GM10266 (cell line): Measurements from ENCODE around the gene KRTAP1-4.
"Not testable (repeated sequence)": the region's sequence is repeated elsewhere in the genome, so short reads cannot be mapped to it uniquely, and the experiment has no call there.

Experiments used
- DNase-seq: peaks from one replicate; pipeline ENCODE4 v3.0.0; 2012; ENCODE audit errors: extremely low spot score
- TF ChIP-seq, protein P1 (sequence below): IDR thresholded peaks from 2 replicates; pipeline ENCODE4 v1.5.1; 2012; ENCODE audit warnings: mild to moderate bottlenecking, low read depth; ENCODE audit not compliant: control insufficient read depth, insufficient read depth; ENCODE audit errors: missing control alignments

The KRTAP1-4 gene

DNA sequence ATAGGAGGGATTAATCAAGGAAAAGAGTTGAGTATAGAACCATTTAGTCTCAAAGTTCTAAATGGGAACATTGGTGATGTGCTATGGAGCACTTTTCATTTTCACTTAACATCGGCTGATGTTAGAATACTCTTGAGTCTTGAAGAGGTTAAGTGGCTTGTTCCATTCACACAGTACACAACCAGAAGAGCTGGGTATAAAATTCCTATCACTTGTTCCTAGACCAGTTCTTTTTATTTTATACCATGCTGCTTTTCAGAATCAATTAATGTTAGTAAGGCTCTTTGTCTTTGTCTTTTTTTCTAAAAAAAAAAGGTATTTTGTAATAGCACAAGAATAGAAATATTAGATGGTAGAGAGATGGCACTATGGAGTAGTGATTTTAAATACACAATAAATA lies 13.0 kb upstream of the KRTAP1-4 start:
- no peak for DNase-seq
- TF ChIP-seq, protein P1, sequence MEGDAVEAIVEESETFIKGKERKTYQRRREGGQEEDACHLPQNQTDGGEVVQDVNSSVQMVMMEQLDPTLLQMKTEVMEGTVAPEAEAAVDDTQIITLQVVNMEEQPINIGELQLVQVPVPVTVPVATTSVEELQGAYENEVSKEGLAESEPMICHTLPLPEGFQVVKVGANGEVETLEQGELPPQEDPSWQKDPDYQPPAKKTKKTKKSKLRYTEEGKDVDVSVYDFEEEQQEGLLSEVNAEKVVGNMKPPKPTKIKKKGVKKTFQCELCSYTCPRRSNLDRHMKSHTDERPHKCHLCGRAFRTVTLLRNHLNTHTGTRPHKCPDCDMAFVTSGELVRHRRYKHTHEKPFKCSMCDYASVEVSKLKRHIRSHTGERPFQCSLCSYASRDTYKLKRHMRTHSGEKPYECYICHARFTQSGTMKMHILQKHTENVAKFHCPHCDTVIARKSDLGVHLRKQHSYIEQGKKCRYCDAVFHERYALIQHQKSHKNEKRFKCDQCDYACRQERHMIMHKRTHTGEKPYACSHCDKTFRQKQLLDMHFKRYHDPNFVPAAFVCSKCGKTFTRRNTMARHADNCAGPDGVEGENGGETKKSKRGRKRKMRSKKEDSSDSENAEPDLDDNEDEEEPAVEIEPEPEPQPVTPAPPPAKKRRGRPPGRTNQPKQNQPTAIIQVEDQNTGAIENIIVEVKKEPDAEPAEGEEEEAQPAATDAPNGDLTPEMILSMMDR: no peak

DNA sequence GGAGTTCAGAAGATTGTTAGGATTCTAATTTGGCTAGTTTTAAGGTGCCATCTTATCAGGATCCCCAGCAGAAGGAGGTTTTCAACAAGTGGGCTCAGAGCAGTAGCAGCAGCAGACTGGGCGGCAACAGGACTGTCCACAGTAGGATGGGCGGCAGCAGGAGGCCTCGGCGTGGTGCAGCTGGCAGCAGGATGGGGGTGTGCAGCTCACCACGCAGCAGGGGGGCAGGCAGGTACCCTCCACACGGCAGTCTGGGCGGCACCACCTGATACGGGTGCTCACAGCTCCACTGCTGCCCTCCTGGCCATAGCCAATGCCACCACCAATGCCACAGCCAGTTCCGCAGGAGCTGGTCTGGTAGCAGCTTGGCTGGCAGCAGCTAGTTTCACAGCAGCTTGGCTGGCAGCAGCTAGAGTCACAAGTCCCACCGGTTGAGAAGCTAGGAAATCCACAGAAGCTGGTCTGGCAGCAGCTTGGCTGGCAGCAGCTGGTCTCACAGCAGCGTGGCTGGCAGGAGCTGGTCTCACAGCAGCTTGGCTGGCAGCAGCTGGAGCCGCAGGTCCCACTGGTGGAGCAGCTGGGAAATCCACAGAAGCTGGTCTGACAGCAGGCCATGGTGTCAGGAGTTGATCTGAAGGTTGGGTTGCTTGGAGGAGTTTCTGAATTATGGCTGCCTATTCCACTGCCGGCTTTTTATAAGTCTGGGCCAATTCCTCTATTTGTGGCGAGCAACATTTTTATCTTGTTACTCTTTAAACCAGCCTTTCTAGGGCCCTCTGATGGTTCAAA lies 11.0 kb upstream of the KRTAP1-4 start, which contains the start of gene KRTAP1-1:
TSS of gene KRTAP1-1 (minus strand) at position 668 of the 789 bp plus-strand sequence. CDS start at position 615, 53 bp downstream.
- DNase-seq: not testable (repeated sequence)

- no peak for DNase-seq
- TF ChIP-seq, protein P1: no peak
Measured at GRCh38 chr17:41037853-41038350, 7.9 kb upstream of the KRTAP1-4 start.

DNA sequence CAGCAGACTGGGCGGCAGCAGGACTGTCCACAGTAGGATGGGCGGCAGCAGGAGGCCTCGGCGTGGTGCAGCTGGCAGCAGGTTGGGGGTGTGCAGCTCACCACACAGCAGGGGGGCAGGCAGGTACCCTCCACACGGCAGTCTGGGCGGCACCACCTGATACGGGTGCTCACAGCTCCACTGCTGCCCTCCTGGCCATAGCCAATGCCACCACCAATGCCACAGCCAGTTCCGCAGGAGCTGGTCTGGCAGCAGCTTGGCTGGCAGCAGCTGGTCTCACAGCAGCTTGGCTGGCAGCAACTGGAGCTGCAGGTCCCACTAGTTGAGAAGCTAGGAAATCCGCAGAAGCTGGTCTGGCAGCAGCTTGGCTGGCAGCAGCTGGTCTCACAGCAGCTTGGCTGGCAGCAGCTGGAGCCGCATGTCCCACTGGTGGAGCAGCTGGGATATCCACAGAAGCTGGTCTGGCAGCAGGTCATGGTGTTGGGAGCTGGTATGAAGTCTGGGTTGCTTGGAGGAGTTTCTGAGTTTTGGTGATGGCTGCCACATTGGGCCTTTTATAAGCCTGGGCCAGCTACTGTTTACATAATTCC lies 4.4 kb upstream of the KRTAP1-4 start, which contains the start of gene KRTAP1-3:
TSS of gene KRTAP1-3 (minus strand) at position 529 of the 590 bp plus-strand sequence. CDS start at position 476, 53 bp downstream.
- not testable (repeated sequence) for DNase-seq

- no peak for DNase-seq
- TF ChIP-seq, protein P1: no peak
Measured at GRCh38 chr17:41026715-41027471, 3.1 kb downstream of the KRTAP1-4 start, which contains the start of gene KRTAP1-5. Gene KRTAP1-5, minus strand, starts transcription at chr17:41027208. Its CDS starts 53 bp downstream, at chr17:41027155.

- no peak for DNase-seq
- TF ChIP-seq, protein P1: no peak
Measured at GRCh38 chr17:41024697-41025096, 5.3 kb downstream of the KRTAP1-4 start.

- TF ChIP-seq, protein P1: no peak
- no peak for DNase-seq
Measured at GRCh38 chr17:41020336-41020735, 9.7 kb downstream of the KRTAP1-4 start.
